ENCODE data around the gene SCAMP5.

SCAMP5 gene

DNA sequence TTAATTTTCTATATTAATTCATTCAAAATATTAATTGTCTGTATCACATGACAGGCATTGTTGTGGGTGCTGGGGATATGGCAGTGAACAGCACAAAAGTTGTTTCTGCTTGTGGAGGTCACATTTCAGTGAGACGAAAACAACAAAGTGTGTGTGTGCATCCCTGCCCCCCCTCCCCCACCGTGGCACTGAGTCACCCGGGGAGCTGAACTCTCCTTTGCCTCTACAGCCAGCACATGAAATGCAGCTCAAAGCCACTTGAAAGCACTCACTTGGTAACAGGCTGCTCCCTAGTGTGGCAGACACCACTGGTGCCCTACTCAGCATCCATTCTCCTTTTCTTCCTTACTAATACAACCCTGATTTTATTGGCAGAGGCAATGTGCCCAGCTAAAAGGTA is 16.9 kb upstream of the SCAMP5 start:
- no peak overlapping the region for H3K4me3 ChIP-seq (ENCODE audit: low read length)
- no peaks in the 10 kb centered on the region for H3K36me3 ChIP-seq (ENCODE audit: control insufficient read depth, low read depth, low read length)
- peaks cover 5% of the 10 kb centered on the region for H3K4me1 ChIP-seq (ENCODE audit: control insufficient read depth, low read depth, low read length)
- H3K27me3 ChIP-seq (ENCODE audit: control insufficient read depth, insufficient read depth, low read length), result no peaks in the 10 kb centered on the region
- H3K27ac ChIP-seq (ENCODE audit: low read length), result no peak overlapping the region
- H3K9me3 ChIP-seq (ENCODE audit: control insufficient read depth, low read depth, low read length), result no peaks in the 10 kb centered on the region
- no peak overlapping the region for H3K9ac ChIP-seq (ENCODE audit: low read length)

DNA sequence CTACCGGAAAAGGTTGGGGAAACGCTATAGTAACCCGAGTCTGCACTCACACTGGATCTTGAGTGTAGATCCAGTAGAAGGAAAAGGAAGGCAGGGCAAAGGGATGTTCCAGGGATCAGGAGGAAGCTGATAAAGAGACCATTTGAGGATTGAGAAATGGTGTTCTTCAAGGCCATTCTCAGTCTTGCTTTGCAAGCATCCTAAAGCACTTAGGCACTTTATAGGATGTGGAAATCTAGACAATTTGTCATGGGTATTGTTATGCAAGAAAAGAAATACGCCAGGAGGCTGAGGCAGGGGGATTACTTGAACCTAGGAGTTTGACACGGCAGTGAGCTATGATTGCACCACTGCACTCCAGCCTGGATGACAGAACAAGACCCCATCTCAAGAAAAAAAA is 13.2 kb upstream of the SCAMP5 start:
- H3K36me3 ChIP-seq (ENCODE audit: control insufficient read depth, low read depth, low read length), result no peaks in the 10 kb centered on the region
- no peak overlapping the region for H3K9ac ChIP-seq (ENCODE audit: low read length)
- no peak overlapping the region for H3K4me3 ChIP-seq (ENCODE audit: low read length)
- H3K27ac ChIP-seq (ENCODE audit: low read length), result no peak overlapping the region
- peaks cover 5% of the 10 kb centered on the region for H3K4me1 ChIP-seq (ENCODE audit: control insufficient read depth, low read depth, low read length)
- no peaks in the 10 kb centered on the region for H3K27me3 ChIP-seq (ENCODE audit: control insufficient read depth, insufficient read depth, low read length)
- H3K9me3 ChIP-seq (ENCODE audit: control insufficient read depth, low read depth, low read length), result no peaks in the 10 kb centered on the region

DNA sequence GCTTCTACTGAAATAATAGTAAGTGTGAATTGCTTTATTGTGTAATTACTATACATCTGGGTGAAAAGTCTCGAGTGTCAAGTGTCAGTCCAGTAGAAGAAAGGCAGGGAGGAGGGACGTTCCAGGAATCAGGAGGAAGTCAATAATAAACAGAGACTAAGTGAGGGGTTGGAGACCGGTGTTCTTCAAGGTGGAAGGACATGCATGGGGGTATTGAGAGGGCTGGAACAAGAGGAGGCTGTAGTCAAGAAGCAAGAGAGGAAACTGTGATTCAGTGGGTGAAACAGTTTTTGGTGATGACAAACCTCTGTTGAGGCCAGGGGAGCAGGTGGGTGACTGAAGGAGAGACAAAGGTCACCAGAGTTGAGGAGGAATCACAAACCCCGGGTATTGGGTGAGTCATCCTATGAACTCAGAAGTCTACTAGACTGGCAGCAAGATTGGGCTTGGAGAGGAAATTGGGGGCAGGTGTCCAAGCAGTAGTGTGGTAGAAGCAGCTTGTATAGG is 11.6 kb upstream of the SCAMP5 start:
- H3K4me3 ChIP-seq (ENCODE audit: low read length), result no peak overlapping the region
- no peak overlapping the region for H3K9ac ChIP-seq (ENCODE audit: low read length)
- H3K27me3 ChIP-seq (ENCODE audit: control insufficient read depth, insufficient read depth, low read length), result no peaks in the 10 kb centered on the region

DNA sequence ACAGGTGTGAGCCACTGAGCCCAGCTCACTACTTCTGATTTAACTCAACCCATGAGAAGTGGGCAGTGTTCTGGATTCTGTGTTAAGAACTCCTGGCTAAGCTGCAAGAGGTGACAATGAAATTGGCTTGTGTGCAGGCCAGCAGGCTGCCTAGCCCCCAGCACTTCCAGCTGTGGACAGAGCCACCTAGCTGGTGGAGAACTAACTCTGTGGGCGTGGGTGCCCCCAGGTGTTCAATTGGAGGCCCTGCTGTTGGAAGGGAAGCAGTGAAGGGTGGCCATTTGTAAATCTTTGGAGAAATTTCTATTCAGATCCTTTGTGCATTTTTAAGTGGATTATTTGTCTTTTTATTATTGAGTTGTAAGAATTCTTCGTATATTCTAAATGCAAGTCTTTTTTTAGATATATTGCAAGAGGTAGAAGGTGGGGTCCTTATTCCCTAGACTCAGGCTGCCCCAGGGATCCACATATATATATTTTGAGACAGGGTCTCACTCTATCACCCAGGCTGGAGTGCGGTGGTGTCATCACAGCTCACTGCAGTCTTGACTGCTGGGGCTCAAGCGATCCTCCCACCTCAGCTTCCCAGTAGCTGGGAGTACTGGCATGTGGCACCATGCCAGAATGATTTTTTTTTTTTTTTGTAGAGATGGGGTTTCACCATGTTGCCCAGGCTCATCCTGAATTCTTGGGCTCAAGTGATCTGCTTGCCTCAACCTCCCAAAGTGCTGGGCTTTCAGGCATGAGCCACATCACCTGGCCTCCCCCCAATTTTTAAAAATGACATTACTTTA is 7.2 kb upstream of the SCAMP5 start:
- no peaks in the 10 kb centered on the region for H3K27me3 ChIP-seq (ENCODE audit: control insufficient read depth, insufficient read depth, low read length)
- H3K27ac ChIP-seq (ENCODE audit: low read length), result no peak overlapping the region
- no peaks in the 10 kb centered on the region for H3K36me3 ChIP-seq (ENCODE audit: control insufficient read depth, low read depth, low read length)
- H3K9me3 ChIP-seq (ENCODE audit: control insufficient read depth, low read depth, low read length), result no peaks in the 10 kb centered on the region
- H3K9ac ChIP-seq (ENCODE audit: low read length), result no peak overlapping the region
- no peak overlapping the region for H3K4me3 ChIP-seq (ENCODE audit: low read length)
- H3K4me1 ChIP-seq (ENCODE audit: control insufficient read depth, low read depth, low read length), result no peaks in the 10 kb centered on the region

More for the DNA sequence above, 11.6 kb upstream of the SCAMP5 start:
- H3K9me3 ChIP-seq (ENCODE audit: control insufficient read depth, low read depth, low read length), result no peaks in the 10 kb centered on the region
- H3K4me1 ChIP-seq (ENCODE audit: control insufficient read depth, low read depth, low read length), result peaks cover 2% of the 10 kb centered on the region
- no peak overlapping the region for H3K27ac ChIP-seq (ENCODE audit: low read length)
- H3K36me3 ChIP-seq (ENCODE audit: control insufficient read depth, low read depth, low read length), result no peaks in the 10 kb centered on the region

DNA sequence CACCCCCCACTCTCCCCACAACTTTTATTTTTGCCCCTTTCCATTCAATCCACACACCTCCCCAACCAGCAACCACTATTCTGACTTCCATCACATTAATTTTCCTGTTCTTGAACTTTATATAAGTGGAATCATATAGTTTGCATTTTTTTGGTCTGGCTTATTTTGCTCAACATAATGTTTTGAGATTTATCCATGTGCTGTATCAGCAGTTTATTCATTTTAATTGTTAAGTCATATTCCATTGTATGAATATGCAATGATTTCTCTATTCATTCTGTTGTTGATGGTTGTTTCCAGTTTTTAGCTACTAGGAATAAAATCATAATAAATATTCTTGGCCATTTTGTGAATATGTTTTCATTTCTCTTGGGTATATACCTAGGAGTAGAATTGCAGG is 5.8 kb upstream of the SCAMP5 start:
- H3K4me3 ChIP-seq (ENCODE audit: low read length), result no peak overlapping the region
- no peaks in the 10 kb centered on the region for H3K9me3 ChIP-seq (ENCODE audit: control insufficient read depth, low read depth, low read length)
- no peaks in the 10 kb centered on the region for H3K36me3 ChIP-seq (ENCODE audit: control insufficient read depth, low read depth, low read length)
- no peak overlapping the region for H3K9ac ChIP-seq (ENCODE audit: low read length)
- no peaks in the 10 kb centered on the region for H3K4me1 ChIP-seq (ENCODE audit: control insufficient read depth, low read depth, low read length)
- H3K27me3 ChIP-seq (ENCODE audit: control insufficient read depth, insufficient read depth, low read length), result no peaks in the 10 kb centered on the region
- no peak overlapping the region for H3K27ac ChIP-seq (ENCODE audit: low read length)

DNA sequence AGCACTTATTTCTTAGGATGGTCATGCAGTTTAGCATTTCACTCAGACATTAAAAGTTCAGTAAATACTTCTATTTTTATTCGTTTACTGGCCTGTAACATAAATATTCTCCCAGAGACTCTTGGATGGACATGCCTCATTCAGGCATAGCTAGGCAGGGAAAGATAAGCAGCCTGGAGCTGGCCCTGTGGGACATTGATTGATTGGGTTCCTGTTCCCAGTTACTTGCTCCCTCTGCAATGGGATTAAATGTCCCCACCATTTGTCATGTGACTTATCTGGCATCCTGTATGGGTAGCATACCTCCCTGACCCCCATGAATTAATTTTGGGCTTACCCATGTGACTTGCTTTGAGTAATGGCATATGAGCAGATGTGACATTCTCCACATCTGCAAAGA is 2.7 kb upstream of the SCAMP5 start:
- Histone ChIP-seq H3K36me3 (ENCODE audit: control insufficient read depth, low read depth, low read length) (no peaks in the 10 kb centered on the region), H3K4me1 (ENCODE audit: control insufficient read depth, low read depth, low read length) (peaks cover 6% of the 10 kb centered on the region), H3K27me3 (ENCODE audit: control insufficient read depth, insufficient read depth, low read length) (peaks cover 11% of the 10 kb centered on the region), H3K9ac (ENCODE audit: low read length) (no peak overlapping the region), H3K27ac (ENCODE audit: low read length) (no peak overlapping the region), H3K9me3 (ENCODE audit: control insufficient read depth, low read depth, low read length) (no peaks in the 10 kb centered on the region), H3K4me3 (ENCODE audit: low read length) (no peak overlapping the region)

DNA sequence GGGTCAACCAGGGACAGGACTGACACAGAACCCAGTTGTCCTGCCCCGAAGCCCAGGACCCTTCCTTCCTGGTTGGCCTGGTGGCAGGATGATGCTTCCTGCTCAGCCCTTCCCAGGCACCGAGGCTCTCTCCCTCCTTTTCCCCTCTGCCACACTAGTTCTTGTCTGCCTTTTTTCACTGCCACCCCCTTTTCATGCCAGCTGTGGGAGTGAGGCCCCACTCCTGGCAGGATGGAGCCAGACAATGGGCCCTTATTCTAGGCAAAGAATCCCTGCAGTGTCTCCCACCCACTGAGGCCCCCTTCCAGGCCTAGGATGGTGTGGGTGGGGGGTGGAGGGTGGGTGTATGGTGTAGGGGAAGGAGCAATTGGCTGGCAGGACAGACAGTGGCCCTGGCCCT is 1.1 kb upstream of the SCAMP5 start:
- Histone ChIP-seq H3K4me1 (ENCODE audit: control insufficient read depth, low read depth, low read length) (peaks cover 6% of the 10 kb centered on the region), H3K27ac (ENCODE audit: low read length) (no peak overlapping the region), H3K36me3 (ENCODE audit: control insufficient read depth, low read depth, low read length) (no peaks in the 10 kb centered on the region), H3K9me3 (ENCODE audit: control insufficient read depth, low read depth, low read length) (no peaks in the 10 kb centered on the region), H3K9ac (ENCODE audit: low read length) (no peak overlapping the region), H3K4me3 (ENCODE audit: low read length) (no peak overlapping the region), H3K27me3 (ENCODE audit: control insufficient read depth, insufficient read depth, low read length) (peaks cover 11% of the 10 kb centered on the region)

DNA sequence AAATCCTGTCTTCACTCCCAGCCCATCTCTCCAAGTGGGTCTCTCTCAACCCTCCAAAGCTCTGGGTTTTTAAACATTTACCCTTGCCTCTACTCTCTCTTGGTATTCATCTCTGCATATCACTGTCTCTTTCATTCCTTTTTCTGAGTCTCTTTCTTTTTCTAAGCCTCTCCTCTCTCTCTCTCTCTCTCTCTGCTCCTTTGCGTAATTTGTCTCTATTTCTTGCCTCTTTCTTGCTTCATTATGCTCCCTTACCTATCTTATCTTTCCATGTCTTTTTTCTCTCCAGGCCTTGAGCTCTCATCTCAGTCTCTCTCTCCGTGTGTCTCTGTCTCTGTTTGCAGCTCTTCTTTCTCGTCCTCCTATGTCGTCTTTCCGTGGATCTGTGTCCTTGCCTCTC is 678 bp upstream of the SCAMP5 start:
- Histone ChIP-seq H3K9me3 (ENCODE audit: control insufficient read depth, low read depth, low read length) (no peaks in the 10 kb centered on the region), H3K36me3 (ENCODE audit: control insufficient read depth, low read depth, low read length) (no peaks in the 10 kb centered on the region), H3K27ac (ENCODE audit: low read length) (no peak overlapping the region), H3K4me3 (ENCODE audit: low read length) (peak overlapping the region; percentile 23), H3K4me1 (ENCODE audit: control insufficient read depth, low read depth, low read length) (peaks cover 6% of the 10 kb centered on the region), H3K27me3 (ENCODE audit: control insufficient read depth, insufficient read depth, low read length) (peaks cover 11% of the 10 kb centered on the region), H3K9ac (ENCODE audit: low read length) (no peak overlapping the region)

DNA sequence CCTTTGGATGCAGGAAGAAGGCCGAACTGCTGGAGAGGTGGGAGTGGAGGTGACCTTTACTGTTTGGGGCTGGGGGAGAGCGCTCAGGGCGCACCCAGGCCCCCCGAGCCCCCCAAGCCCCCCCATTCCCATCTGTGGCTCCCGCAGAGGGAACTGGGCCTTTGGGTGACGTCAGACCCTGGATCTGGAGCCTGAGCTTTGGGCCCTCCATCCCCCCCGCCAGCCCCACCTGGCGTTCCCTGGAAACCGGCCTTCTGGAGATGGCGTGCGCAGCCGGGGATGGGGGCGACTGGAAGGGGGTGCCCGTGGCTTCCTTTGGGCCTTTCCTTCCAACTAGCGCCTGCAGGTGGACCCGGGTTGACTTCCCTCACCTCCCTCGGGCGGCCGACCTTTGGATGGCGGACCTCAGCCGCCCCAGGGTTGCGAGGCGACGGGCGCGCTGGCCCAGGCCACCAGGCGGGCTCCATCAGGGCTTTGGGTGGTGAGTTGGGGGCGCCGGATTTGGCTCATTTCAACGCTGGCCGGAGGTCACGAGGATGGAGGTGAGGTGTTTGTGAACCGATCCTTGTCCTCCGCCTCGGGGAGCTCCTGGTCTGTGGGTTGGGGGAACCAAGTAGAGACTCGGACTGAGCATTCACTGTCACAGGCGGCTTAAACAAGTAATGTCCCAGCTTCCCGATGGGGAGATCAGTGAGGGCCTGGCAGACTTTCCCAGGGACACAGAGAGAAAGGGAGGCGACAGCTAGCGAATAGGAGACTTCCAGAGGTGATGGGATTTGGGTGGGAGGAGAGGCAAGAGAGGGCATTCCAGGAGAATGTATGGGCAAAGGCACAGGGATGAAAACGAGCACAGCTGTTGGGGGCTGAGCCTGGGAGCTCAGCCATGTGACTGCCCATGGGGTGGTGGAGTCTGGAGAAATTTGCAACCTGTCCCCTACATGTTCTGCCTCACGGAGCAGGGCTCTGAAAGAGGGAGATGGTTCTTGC is 709 bp downstream of the SCAMP5 start:
- Histone ChIP-seq H3K4me3 (ENCODE audit: low read length) (peak overlapping the region; percentile 86), H3K27ac (ENCODE audit: low read length) (no peak overlapping the region), H3K27me3 (ENCODE audit: control insufficient read depth, insufficient read depth, low read length) (peaks cover 11% of the 10 kb centered on the region), H3K4me1 (ENCODE audit: control insufficient read depth, low read depth, low read length) (peaks cover 6% of the 10 kb centered on the region), H3K9me3 (ENCODE audit: control insufficient read depth, low read depth, low read length) (no peaks in the 10 kb centered on the region), H3K9ac (ENCODE audit: low read length) (peak overlapping the region; percentile 75), H3K36me3 (ENCODE audit: control insufficient read depth, low read depth, low read length) (no peaks in the 10 kb centered on the region)

DNA sequence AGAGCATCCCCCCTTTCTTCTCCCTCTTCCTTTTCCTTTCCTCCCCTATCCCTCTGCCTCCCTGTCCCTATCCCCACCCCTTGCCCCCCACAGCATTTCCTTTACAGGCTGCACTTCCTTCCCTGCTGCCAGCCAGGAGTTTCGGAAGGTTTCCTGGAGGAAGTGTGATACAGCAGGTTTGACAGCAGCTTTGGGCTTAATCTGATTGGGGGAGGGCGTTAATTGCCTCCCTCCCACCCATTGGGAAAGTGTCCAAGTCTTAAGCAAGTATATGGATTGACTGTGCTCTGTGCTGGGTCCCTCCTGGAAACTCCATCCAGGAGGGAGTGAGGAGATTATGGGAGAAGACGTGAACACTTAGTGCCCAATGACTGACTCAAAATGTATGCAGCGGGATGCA is 1.8 kb downstream of the SCAMP5 start:
- Histone ChIP-seq H3K4me1 (ENCODE audit: control insufficient read depth, low read depth, low read length) (peaks cover 6% of the 10 kb centered on the region), H3K9me3 (ENCODE audit: control insufficient read depth, low read depth, low read length) (no peaks in the 10 kb centered on the region), H3K4me3 (ENCODE audit: low read length) (no peak overlapping the region), H3K27ac (ENCODE audit: low read length) (no peak overlapping the region), H3K27me3 (ENCODE audit: control insufficient read depth, insufficient read depth, low read length) (peaks cover 11% of the 10 kb centered on the region), H3K9ac (ENCODE audit: low read length) (no peak overlapping the region), H3K36me3 (ENCODE audit: control insufficient read depth, low read depth, low read length) (no peaks in the 10 kb centered on the region)

DNA sequence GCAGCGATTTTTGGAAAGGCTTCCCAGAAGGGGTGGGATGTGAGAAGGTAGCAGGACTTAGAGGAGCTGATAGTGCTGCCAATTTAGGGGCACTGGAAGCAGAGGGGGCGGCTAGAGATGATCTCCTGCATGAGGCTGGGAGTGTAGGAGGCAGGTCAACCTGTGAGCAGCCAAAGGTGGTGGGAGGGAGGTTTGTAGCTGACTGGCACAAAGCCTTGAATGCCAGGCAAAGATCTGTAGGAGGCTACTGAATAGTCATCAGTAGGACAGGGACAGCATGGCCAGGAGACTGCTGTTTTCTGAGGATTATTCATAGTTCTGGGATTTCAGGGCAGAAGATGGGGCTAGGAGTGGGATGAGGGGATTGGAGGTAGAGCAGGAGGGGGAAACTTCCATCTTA is 2.2 kb downstream of the SCAMP5 start:
- Histone ChIP-seq H3K36me3 (ENCODE audit: control insufficient read depth, low read depth, low read length) (no peaks in the 10 kb centered on the region), H3K27me3 (ENCODE audit: control insufficient read depth, insufficient read depth, low read length) (peaks cover 11% of the 10 kb centered on the region), H3K9me3 (ENCODE audit: control insufficient read depth, low read depth, low read length) (no peaks in the 10 kb centered on the region), H3K27ac (ENCODE audit: low read length) (no peak overlapping the region), H3K9ac (ENCODE audit: low read length) (no peak overlapping the region), H3K4me3 (ENCODE audit: low read length) (no peak overlapping the region), H3K4me1 (ENCODE audit: control insufficient read depth, low read depth, low read length) (peaks cover 6% of the 10 kb centered on the region)
